Smooth muscle cell (in vitro differentiated cells): Measurements from ENCODE around the gene THEMIS. TPM values are rescaled to one million over a fixed set of nuclear protein-coding genes. Genes with fewer than 3 reads are reported as not detected.
A peak's percentile ranks its signal among the peaks of the same experiment; 100 is the strongest.

Experiments used
- DNase-seq: peaks from one replicate; lab custom pipeline; 2025; ENCODE audit not compliant: unreplicated experiment; lab: John Stamatoyannopoulos, UW
- H2AFZ ChIP-seq: fragments of 200-600 bp; sonication (generic); 2 replicates; pipeline ENCODE4 v1.6.0; 2016; ENCODE audit warnings: antibody characterized with exemption, low read depth, mild to moderate bottlenecking
- H3F3A ChIP-seq: fragments of 200-600 bp; sonication (generic); 2 replicates; pipeline ENCODE4 v1.6.0; 2017; ENCODE audit warnings: antibody characterized with exemption, low read depth
- H3K27ac ChIP-seq: fragments of 200-600 bp; sonication (generic); 2 replicates; pipeline ENCODE4 v1.5.1; 2016; ENCODE audit warnings: low read depth, mild to moderate bottlenecking
- H3K27me3 ChIP-seq: fragments of 200-600 bp; sonication (generic); 2 replicates; pipeline ENCODE4 v1.6.1; 2016; ENCODE audit warnings: low read depth, mild to moderate bottlenecking
- H3K36me3 ChIP-seq: fragments of 200-600 bp; sonication (generic); 2 replicates; pipeline ENCODE4 v1.5.1; 2016; ENCODE audit warnings: low read depth
- H3K4me1 ChIP-seq: fragments of 200-600 bp; sonication (generic); 2 replicates; pipeline ENCODE4 v1.5.1; 2016; ENCODE audit warnings: low read depth
- H3K4me2 ChIP-seq: fragments of 200-600 bp; sonication (generic); 2 replicates; pipeline ENCODE4 v1.6.0; 2016; ENCODE audit warnings: mild to moderate bottlenecking
- H3K4me3 ChIP-seq: fragments of 200-600 bp; sonication (generic); 2 replicates; pipeline ENCODE4 v1.5.1; 2016; ENCODE audit warnings: mild to moderate bottlenecking
- H3K79me2 ChIP-seq: fragments of 200-600 bp; sonication (generic); 2 replicates; pipeline ENCODE4 v1.6.0; 2016; ENCODE audit warnings: low read depth, mild to moderate bottlenecking
- H3K9ac ChIP-seq: fragments of 200-600 bp; sonication (generic); 2 replicates; pipeline ENCODE4 v1.6.0; 2016; ENCODE audit warnings: low read depth
- H3K9me3 ChIP-seq: fragments of 200-600 bp; sonication (generic); replicated peaks from 2 replicates; pipeline ENCODE4 v1.5.1; 2016; ENCODE audit warnings: low read depth
- H4K20me1 ChIP-seq: fragments of 200-600 bp; sonication (generic); 2 replicates; pipeline ENCODE4 v1.6.0; 2016; ENCODE audit warnings: low read depth
- CTCF ChIP-seq: fragments of 200-600 bp; sonication (generic); IDR thresholded peaks from 2 replicates; pipeline ENCODE4 v1.5.1; 2017; ENCODE audit warnings: borderline replicate concordance, mild to moderate bottlenecking, antibody characterized with exemption; ENCODE audit not compliant: insufficient read depth, poor library complexity, severe bottlenecking
- WGBS: methylation state at CpG from one replicate; pipeline ENCODE4 v1.1.7; 2016; ENCODE audit warnings: low lambda C conversion rate; 5-methylcytosine and 5-hydroxymethylcytosine counted together
- polyA plus RNA-seq: library from polyadenylated mRNA; unstranded; fragments of >200 nt; fragmentation: Nextera tagmentation; extraction: Ambion mirVana; gene quantifications from 2 replicates; pipeline ENCODE4 v1.2.1, GENCODE V29; 2016
- total RNA-seq: library from RNA; depleted of rRNA; stranded (reverse); fragments of >200 nt; gene quantifications from 2 replicates; pipeline ENCODE4 v1.2.3, GENCODE V29; 2014

Gene THEMIS
- total and polyA plus RNA-seq, 2 experiments from 2014 or later = not detected

- H3K4me2 ChIP-seq = no peak overlapping the region
- peak overlapping the region; percentile 41 for H2AFZ ChIP-seq
- no peaks in the 10 kb centered on the region for H3K27me3 ChIP-seq
- DNase-seq = no peak
- H3K4me3 ChIP-seq = no peak overlapping the region
- H3K4me1 ChIP-seq = no peaks in the 10 kb centered on the region
- H3K36me3 ChIP-seq = no peaks in the 10 kb centered on the region
- no peaks in the 10 kb centered on the region for H4K20me1 ChIP-seq
- no peaks in the 10 kb centered on the region for H3K9me3 ChIP-seq
- no peak for TF ChIP-seq CTCF
- WGBS = 76% methylated on average over 3 of the region's 3 CpGs
- no peaks in the 10 kb centered on the region for H3K79me2 ChIP-seq
- H3F3A ChIP-seq = no peaks in the 10 kb centered on the region
- no peak overlapping the region for H3K9ac ChIP-seq
- H3K27ac ChIP-seq = no peak overlapping the region
Measured at GRCh38 chr6:127737768-127738167, 163.1 kb downstream of the THEMIS start.

- no peaks in the 10 kb centered on the region for H3F3A ChIP-seq
- TF ChIP-seq CTCF = peak; percentile 72
- no peaks in the 10 kb centered on the region for H3K4me1 ChIP-seq
- H3K4me2 ChIP-seq = no peak overlapping the region
- H3K36me3 ChIP-seq = no peaks in the 10 kb centered on the region
- no peaks in the 10 kb centered on the region for H4K20me1 ChIP-seq
- no peak overlapping the region for H3K4me3 ChIP-seq
- H3K27ac ChIP-seq = no peak overlapping the region
- no peaks in the 10 kb centered on the region for H3K27me3 ChIP-seq
- DNase-seq = no peak
- H3K79me2 ChIP-seq = no peaks in the 10 kb centered on the region
- no peaks in the 10 kb centered on the region for H3K9me3 ChIP-seq
- no peak overlapping the region for H3K9ac ChIP-seq
- peak overlapping the region; percentile 41 for H2AFZ ChIP-seq
Measured at GRCh38 chr6:127737009-127737486, 163.8 kb downstream of the THEMIS start.

GRCh38 chr6:127732927-127733326 lies 167.9 kb downstream of the THEMIS start:
- DNase-seq = no peak
- no peaks in the 10 kb centered on the region for H3K79me2 ChIP-seq
- H2AFZ ChIP-seq = no peak overlapping the region
- H3K9me3 ChIP-seq = no peaks in the 10 kb centered on the region
- H4K20me1 ChIP-seq = no peaks in the 10 kb centered on the region
- 81% methylated on average over 3 of the region's 3 CpGs for WGBS
- TF ChIP-seq CTCF = no peak
- H3K4me3 ChIP-seq = no peak overlapping the region
- no peaks in the 10 kb centered on the region for H3K4me1 ChIP-seq
- H3K9ac ChIP-seq = no peak overlapping the region
- H3K36me3 ChIP-seq = no peaks in the 10 kb centered on the region
- H3F3A ChIP-seq = no peaks in the 10 kb centered on the region
- peaks cover 19% of the 10 kb centered on the region for H3K27me3 ChIP-seq
- H3K4me2 ChIP-seq = no peak overlapping the region
- no peak overlapping the region for H3K27ac ChIP-seq

- H4K20me1 ChIP-seq = no peaks in the 10 kb centered on the region
- H3F3A ChIP-seq = no peaks in the 10 kb centered on the region
- no peak overlapping the region for H3K9ac ChIP-seq
- no peaks in the 10 kb centered on the region for H3K9me3 ChIP-seq
- no peaks in the 10 kb centered on the region for H3K79me2 ChIP-seq
- no peak overlapping the region for H3K4me2 ChIP-seq
- no peak for TF ChIP-seq CTCF
- WGBS = 81% methylated on average over 1 of the region's 1 CpG
- no peak overlapping the region for H2AFZ ChIP-seq
- DNase-seq = no peak
- no peaks in the 10 kb centered on the region for H3K36me3 ChIP-seq
- peaks cover 33% of the 10 kb centered on the region for H3K27me3 ChIP-seq
- H3K4me3 ChIP-seq = no peak overlapping the region
- no peaks in the 10 kb centered on the region for H3K4me1 ChIP-seq
- H3K27ac ChIP-seq = no peak overlapping the region
Measured at GRCh38 chr6:127727260-127727953, 173.5 kb downstream of the THEMIS start.
